HG02642 (cell line): ENCODE results near the gene TBL1X.

Experiments
- ATAC-seq: cut with Tn5 transposase; IDR thresholded peaks from one replicate; pipeline ENCODE4 v1.9.1; 2021; ENCODE audit warnings: mild to moderate bottlenecking; ENCODE audit not compliant: unreplicated experiment, poor library complexity

The TBL1X gene

GRCh38 chrX:9687899-9688298 is 223.0 kb downstream of the TBL1X start:
- ATAC-seq: no peak

- no peak for ATAC-seq
These were observed 224.0 kb downstream of the TBL1X start for GRCh38 chrX:9688833-9689232.

GRCh38 chrX:9690046-9690445 is 225.2 kb downstream of the TBL1X start:
- no peak for ATAC-seq

GRCh38 chrX:9693307-9694001 is 228.6 kb downstream of the TBL1X start:
- ATAC-seq: no peak

- ATAC-seq: no peak
These were observed 233.7 kb downstream of the TBL1X start for GRCh38 chrX:9698576-9698975.

GRCh38 chrX:9700555-9700954 is 235.7 kb downstream of the TBL1X start:
- ATAC-seq: no peak

- no peak for ATAC-seq
These were observed 236.9 kb downstream of the TBL1X start for GRCh38 chrX:9701790-9702189.

DNA sequence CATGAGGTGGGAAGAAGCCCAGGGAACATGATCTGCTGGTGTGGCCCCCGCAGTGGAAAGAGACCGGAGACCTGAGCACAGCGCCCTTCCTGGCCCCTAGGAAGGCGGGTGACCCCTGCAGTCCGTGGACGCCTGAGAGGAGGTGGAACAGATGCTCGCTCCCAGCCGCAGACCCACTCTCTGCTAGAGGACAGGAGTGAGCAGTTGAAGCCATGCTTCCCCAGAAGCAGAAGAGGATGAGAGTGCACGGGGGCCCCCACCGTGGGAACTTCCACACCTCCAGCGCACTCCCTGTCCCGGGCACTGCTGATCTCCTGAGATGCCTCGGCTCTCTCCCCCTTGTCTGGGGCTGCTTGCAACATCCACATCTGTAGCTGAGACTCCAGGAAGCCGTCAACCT is 238.5 kb downstream of the TBL1X start:
- ATAC-seq: no peak

DNA sequence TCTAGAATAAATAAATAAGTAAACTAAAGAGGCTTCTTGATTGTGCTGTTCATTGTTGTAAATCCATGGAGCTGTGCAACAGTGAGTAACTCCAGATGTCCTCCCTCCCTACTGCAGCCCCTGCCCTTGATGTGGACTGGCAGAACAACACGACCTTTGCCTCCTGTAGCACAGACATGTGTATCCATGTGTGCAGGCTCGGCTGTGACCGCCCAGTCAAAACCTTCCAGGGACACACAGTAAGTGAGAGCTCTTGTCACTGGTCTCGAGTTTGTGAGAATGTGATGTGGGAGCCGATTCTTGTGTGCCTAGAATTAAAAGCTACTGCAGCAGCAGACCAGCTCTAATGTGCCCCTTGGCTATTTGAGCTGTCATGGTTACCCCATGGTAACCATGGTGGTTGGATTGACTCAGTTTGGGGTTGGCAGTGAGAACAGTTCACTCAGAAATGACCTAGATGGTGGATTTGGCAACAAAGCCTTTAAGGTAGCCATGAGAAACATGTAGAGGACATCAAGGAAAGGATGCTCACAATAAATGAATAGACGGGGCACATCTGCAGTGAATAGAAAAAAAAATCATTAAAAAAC is 240.1 kb downstream of the TBL1X start:
- no peak for ATAC-seq

- ATAC-seq: no peak
These were observed 241.6 kb downstream of the TBL1X start for GRCh38 chrX:9706421-9706820.

DNA sequence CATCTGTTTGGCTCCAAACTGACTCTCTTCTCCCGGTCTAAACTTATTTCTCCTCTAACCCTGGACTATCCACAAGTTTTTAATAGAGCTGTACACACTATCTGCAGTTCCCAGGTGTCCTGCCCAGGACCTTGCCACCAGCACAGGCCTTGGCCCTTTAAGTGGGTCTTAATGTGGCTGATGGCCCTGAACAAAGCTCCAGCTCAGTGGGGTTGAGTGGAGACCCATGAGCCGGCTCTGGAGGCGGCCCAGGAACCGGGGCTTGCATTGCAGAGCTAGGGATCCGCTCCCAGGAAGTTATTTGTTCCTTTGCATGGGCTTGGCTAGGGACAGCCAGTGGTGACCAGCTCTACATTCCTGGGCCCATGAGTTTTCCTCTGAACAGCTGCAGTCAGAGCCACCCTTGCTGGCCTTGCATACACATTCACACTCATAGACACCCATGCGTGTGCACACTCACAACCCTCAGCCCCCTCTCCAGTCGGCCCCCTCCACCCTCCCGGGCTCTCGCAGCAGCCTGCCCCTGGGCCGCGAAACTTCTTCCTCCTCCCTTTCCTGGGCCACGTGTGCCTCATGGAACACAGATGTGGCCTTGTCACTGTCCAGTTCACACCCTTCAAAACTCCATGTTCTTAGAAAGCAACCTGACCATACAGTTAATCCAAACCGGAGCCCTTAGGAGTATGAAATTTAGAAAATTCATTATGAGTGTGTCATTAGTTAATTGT is 242.6 kb downstream of the TBL1X start:
- ATAC-seq: no peak

DNA sequence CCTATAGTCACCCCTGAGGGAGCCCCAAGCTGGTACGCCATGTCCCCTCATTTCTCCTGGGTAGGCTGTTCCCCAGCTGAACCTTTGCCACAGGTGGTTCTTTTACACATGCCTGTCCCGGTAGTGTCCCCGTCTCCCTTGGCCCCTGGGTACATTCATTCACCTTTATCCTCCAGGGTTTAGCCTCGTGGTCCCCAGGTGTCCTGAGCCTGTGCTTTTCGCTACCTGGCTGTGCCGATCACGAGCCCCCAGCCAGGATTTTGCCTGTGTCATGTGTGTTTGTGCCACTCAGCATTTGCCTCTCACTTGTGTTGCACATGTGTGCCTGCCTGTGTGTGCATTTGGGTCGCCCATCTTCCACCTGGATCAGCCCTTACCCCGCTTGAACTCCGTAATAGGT is 243.2 kb downstream of the TBL1X start:
- no peak for ATAC-seq

DNA sequence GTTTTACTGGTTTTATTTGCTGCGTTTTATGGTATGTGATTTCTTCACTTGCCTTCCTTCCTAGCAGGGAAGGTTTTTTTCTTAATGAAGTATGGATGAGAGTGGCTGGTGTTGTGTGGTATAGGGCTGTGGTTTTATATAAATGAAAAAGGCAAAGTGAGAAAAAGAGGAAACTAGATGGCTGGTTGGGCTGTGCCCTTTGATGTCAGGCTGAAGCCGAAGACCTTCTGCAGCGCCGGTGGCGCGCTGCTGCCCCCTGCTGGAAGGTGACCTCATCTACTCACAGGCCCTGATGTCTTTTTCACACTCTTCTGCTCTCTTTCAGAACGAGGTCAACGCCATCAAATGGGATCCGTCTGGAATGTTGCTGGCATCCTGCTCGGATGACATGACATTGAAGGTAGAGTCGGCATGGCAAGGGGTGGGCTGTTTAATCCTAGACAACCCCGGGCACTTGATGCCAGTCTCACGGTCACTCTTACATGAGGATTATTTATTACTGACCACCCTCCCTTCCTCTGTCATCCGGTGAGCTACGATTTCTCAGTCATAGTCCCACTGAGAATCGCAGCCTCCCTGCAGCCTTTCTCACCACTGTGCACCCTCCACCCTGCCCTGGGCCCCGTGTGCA is 244.2 kb downstream of the TBL1X start:
- ATAC-seq: peak; percentile 80

GRCh38 chrX:9710332-9710731 is 245.5 kb downstream of the TBL1X start:
- no peak for ATAC-seq

GRCh38 chrX:9717376-9717775 is 252.5 kb downstream of the TBL1X start:
- no peak for ATAC-seq

DNA sequence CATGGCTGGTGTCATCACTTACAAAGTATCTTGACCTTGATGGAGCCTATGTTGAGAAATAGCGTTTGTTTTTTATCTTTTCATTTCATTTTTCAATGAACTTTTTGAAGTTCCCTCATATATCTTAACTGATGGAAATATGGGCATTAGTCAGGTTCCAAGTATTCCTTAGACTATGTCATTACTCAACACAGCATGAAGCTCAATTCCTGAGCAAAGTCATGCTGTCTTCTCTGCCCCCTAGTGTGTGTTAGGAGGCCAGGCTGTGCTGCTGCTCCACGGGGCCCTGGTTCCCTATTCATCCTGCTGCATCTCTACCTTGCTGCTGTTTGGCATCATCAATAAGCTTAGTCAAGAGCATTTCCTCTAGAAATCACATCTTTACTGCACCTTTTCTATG is 259.9 kb downstream of the TBL1X start:
- no peak for ATAC-seq

GRCh38 chrX:9728261-9728660 is 263.4 kb downstream of the TBL1X start:
- no peak for ATAC-seq

GRCh38 chrX:9729171-9729885 is 264.5 kb downstream of the TBL1X start:
- ATAC-seq: no peak

GRCh38 chrX:9730078-9730477 is 265.2 kb downstream of the TBL1X start:
- ATAC-seq: no peak

DNA sequence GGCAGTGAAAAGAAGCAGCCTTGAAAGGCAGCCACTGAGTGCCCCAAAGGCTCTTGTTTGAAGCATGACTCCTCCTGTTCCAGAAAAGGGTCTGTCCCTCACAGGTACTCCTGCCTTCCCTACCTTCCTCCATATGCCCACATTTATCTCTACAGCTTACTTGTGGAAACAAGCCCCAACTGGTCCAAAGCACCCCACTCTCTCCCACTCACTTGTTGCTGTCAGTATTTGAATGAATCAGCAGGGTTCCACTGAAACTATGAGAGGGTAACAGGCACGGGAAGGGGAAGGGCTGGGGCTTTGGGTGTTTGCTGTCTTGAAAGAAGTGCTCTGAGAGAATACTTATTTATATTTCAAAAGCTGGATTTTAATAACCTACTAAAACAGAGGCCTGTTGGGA is 265.9 kb downstream of the TBL1X start:
- ATAC-seq: no peak

GRCh38 chrX:9737363-9737762 is 272.5 kb downstream of the TBL1X start:
- ATAC-seq: no peak
